Stimulated activated memory B cell treated with anti-CD40 and anti-IgM and Interleukin-4, amounts not matched to agents 10 μg/mL and 1 μg/mL and 100 μg/mL, for 72 hours (primary cell): Measurements from ENCODE around the gene ADCY6.
"Not testable (repeated sequence)": the region's sequence is repeated elsewhere in the genome, so short reads cannot be mapped to it uniquely, and the experiment has no call there.

Source experiments
- ATAC-seq: fragments of 150-1000 bp; cut with Tn5 transposase; 2 replicates; pipeline ENCODE4 v1.10.0; 2021
- H3K27ac Mint-ChIP-seq: one replicate; pipeline ENCODE4 v1.8.0; 2022; ENCODE audit warnings: mild to moderate bottlenecking, mixed read lengths
- H3K27me3 Mint-ChIP-seq: one replicate; pipeline ENCODE4 v1.8.0; 2022; ENCODE audit warnings: mixed read lengths
- H3K36me3 Mint-ChIP-seq: one replicate; pipeline ENCODE4 v1.8.0; 2022; ENCODE audit warnings: mixed read lengths
- H3K4me1 Mint-ChIP-seq: one replicate; pipeline ENCODE4 v1.8.0; 2022; ENCODE audit warnings: mixed read lengths
- H3K4me3 Mint-ChIP-seq: one replicate; pipeline ENCODE4 v1.8.0; 2022; ENCODE audit warnings: mild to moderate bottlenecking, moderate library complexity, mixed read lengths
- H3K9me3 Mint-ChIP-seq: one replicate; pipeline ENCODE4 v1.8.0; 2022; ENCODE audit warnings: mixed read lengths

ADCY6 gene

DNA sequence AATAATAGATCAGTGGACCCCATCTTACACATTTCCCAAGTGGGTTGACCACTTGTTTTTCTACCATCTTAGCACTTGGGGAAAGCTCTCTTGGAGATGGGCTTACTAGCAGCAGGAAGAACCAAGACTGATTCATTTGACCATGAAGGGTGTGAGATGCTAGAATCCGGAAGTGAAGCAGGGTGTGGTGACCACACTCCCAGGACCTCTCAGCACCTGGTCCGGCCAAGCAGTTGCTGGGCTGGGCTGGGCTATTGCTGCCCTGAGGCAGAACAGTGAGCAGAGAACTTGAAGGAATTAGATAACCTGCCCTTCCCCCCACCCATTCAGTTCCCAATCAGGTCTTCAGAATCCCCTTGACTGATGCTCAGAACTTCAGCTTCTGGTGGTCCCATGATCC, 24.4 kb downstream of the ADCY6 start:
- no peak overlapping the region for H3K4me3 Mint-ChIP-seq
- no peaks in the 10 kb centered on the region for H3K36me3 Mint-ChIP-seq
- peaks cover 23% of the 10 kb centered on the region for H3K27me3 Mint-ChIP-seq
- H3K27ac Mint-ChIP-seq, result no peak overlapping the region
- no peak for ATAC-seq
- H3K4me1 Mint-ChIP-seq, result peaks cover 20% of the 10 kb centered on the region
- H3K9me3 Mint-ChIP-seq, result no peaks in the 10 kb centered on the region

GRCh38 chr12:48758737-48759136, 30.2 kb downstream of the ADCY6 start:
- Mint-ChIP-seq H3K4me3 (no peak overlapping the region), H3K27me3 (no peaks in the 10 kb centered on the region), H3K4me1 (no peaks in the 10 kb centered on the region), H3K36me3 (no peaks in the 10 kb centered on the region), H3K9me3 (no peaks in the 10 kb centered on the region), H3K27ac (no peak overlapping the region)
- ATAC-seq, result no peak

DNA sequence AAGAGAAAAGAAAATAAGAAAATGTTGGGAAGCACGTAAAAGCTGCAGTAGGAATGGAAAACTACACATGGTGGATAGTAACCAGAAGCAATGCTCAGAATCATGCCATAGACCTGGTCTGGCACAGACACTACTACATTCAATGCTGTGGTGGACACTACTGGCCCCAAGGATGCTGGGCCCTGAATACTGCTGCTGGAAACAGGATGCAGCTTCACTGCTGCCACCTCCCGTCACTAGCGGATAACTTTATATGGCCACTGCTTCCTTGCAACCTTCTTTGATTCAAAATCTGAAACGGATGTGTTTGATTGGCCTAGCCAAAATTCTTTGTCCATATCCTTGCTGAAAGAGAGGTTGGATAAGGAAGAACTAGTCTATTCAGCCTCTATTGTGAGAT, 30.7 kb downstream of the ADCY6 start:
- Mint-ChIP-seq H3K4me1 (no peaks in the 10 kb centered on the region), H3K27ac (no peak overlapping the region), H3K4me3 (no peak overlapping the region), H3K9me3 (no peaks in the 10 kb centered on the region), H3K27me3 (no peaks in the 10 kb centered on the region), H3K36me3 (no peaks in the 10 kb centered on the region)
- no peak for ATAC-seq

DNA sequence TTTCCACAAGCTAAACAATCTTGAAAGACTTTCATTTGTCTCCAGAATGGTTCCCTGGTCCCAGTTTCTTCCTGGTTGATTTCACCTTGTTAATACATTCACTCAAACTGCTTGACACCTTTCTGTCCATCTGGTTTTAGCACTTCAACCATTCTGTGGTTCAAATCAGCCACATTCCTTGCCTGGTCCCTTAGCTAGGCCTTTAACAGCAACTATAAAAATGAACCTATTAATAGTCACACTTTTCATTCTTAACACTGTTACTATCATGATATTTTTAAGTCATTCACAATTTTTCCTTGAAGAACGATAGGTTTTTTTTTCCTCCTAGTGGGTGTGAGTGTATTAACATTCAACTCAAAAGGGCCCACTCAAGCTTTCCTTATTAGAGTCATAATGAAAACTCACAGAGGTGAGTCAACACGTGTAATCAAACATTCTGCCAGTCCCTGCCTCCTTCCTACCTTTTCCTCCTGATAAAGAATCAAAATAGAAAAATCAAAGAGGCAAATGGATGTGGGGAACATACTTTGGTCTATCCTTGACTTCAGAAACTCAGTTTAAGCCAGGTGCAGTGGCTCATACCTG, 38.0 kb downstream of the ADCY6 start:
- no peak overlapping the region for H3K4me3 Mint-ChIP-seq
- H3K4me1 Mint-ChIP-seq, result no peaks in the 10 kb centered on the region
- no peak overlapping the region for H3K27ac Mint-ChIP-seq
- no peaks in the 10 kb centered on the region for H3K36me3 Mint-ChIP-seq
- no peak for ATAC-seq
- H3K27me3 Mint-ChIP-seq, result peaks cover 11% of the 10 kb centered on the region
- no peaks in the 10 kb centered on the region for H3K9me3 Mint-ChIP-seq

- Mint-ChIP-seq H3K4me1 (no peaks in the 10 kb centered on the region), H3K36me3 (no peaks in the 10 kb centered on the region), H3K27ac (no peak overlapping the region), H3K9me3 (no peaks in the 10 kb centered on the region), H3K4me3 (no peak overlapping the region), H3K27me3 (peaks cover 11% of the 10 kb centered on the region)
- ATAC-seq, result no peak
These were observed 38.7 kb downstream of the ADCY6 start for GRCh38 chr12:48750215-48750614.

GRCh38 chr12:48744251-48745008, 44.5 kb downstream of the ADCY6 start:
- peaks cover 29% of the 10 kb centered on the region for H3K27me3 Mint-ChIP-seq
- no peaks in the 10 kb centered on the region for H3K4me1 Mint-ChIP-seq
- H3K27ac Mint-ChIP-seq, result no peak overlapping the region
- H3K9me3 Mint-ChIP-seq, result no peaks in the 10 kb centered on the region
- no peaks in the 10 kb centered on the region for H3K36me3 Mint-ChIP-seq
- no peak for ATAC-seq
- H3K4me3 Mint-ChIP-seq, result no peak overlapping the region

GRCh38 chr12:48739618-48740269, 49.1 kb downstream of the ADCY6 start:
- Mint-ChIP-seq H3K36me3 (no peaks in the 10 kb centered on the region), H3K27ac (no peak overlapping the region), H3K9me3 (no peaks in the 10 kb centered on the region), H3K4me3 (no peak overlapping the region), H3K27me3 (peaks cover 18% of the 10 kb centered on the region), H3K4me1 (no peaks in the 10 kb centered on the region)
- no peak for ATAC-seq

- no peak for ATAC-seq
- no peaks in the 10 kb centered on the region for H3K4me1 Mint-ChIP-seq
- H3K9me3 Mint-ChIP-seq, result no peaks in the 10 kb centered on the region
- no peak overlapping the region for H3K4me3 Mint-ChIP-seq
- peaks cover 18% of the 10 kb centered on the region for H3K27me3 Mint-ChIP-seq
- H3K27ac Mint-ChIP-seq, result no peak overlapping the region
- H3K36me3 Mint-ChIP-seq, result no peaks in the 10 kb centered on the region
These were observed 52.4 kb downstream of the ADCY6 start for GRCh38 chr12:48736456-48736855.

DNA sequence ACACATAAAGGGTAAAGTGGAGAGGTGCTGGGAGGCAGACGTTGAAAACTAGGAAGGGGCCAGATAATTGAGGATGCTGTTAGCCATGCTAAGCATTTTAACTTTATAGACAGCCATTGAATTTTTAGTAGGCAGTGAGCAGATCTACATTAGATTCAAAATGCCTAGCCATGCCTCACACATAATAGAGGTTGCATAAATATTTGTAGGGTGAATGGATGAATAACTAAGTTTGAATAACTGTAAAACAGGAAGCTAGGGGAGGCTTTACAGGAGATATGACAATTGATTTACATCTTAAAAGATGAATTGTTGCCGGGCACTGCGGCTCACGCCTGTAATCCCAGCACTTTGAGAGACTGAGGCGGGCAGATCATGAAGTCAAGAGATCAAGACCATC, 60.1 kb downstream of the ADCY6 start:
- no peak for ATAC-seq
- Mint-ChIP-seq H3K4me1 (no peaks in the 10 kb centered on the region), H3K9me3 (no peaks in the 10 kb centered on the region), H3K4me3 (no peak overlapping the region), H3K27ac (no peak overlapping the region), H3K36me3 (no peaks in the 10 kb centered on the region), H3K27me3 (peaks cover 9% of the 10 kb centered on the region)

GRCh38 chr12:48720737-48721136, 68.2 kb downstream of the ADCY6 start:
- H3K4me1 Mint-ChIP-seq, H3K27me3 Mint-ChIP-seq, H3K27ac Mint-ChIP-seq, H3K4me3 Mint-ChIP-seq, ATAC-seq: not testable (repeated sequence)
- Mint-ChIP-seq H3K36me3 (peaks cover 13% of the 10 kb centered on the region), H3K9me3 (peaks cover 12% of the 10 kb centered on the region)

GRCh38 chr12:48720171-48720570, 68.7 kb downstream of the ADCY6 start:
- not testable (repeated sequence) for ATAC-seq, H3K27ac Mint-ChIP-seq, H3K4me3 Mint-ChIP-seq, H3K4me1 Mint-ChIP-seq, H3K27me3 Mint-ChIP-seq
- Mint-ChIP-seq H3K9me3 (peaks cover 12% of the 10 kb centered on the region), H3K36me3 (peaks cover 13% of the 10 kb centered on the region)

DNA sequence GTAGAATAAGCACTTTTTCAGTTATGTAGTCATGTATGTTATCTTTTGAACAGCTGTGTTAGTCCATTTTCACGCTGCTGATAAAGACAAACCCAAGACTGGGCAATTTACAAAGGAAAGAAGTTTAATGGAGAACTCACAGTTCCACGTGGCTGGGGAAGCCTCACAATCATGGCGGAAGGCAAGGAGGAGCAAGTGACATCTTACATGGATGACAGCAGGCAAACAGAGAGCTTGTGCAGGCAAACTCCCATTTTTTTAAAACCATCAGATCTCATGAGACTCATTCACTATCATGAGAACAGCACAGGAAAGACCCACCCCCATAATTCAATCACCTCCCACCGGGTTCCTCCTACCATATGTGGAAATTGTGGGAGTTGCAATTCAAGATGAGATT, 69.9 kb downstream of the ADCY6 start:
- not testable (repeated sequence) for H3K27me3 Mint-ChIP-seq, H3K27ac Mint-ChIP-seq, ATAC-seq, H3K4me3 Mint-ChIP-seq
- peaks cover 14% of the 10 kb centered on the region for H3K36me3 Mint-ChIP-seq
- H3K9me3 Mint-ChIP-seq, result peaks cover 12% of the 10 kb centered on the region
- peaks cover 18% of the 10 kb centered on the region for H3K4me1 Mint-ChIP-seq

GRCh38 chr12:48717252-48717695, 71.6 kb downstream of the ADCY6 start:
- Mint-ChIP-seq H3K36me3 (peaks cover 24% of the 10 kb centered on the region), H3K27ac (peak overlapping the region; percentile 97), H3K4me3 (peak overlapping the region; percentile 98), H3K27me3 (no peaks in the 10 kb centered on the region), H3K4me1 (peaks cover 27% of the 10 kb centered on the region), H3K9me3 (peaks cover 12% of the 10 kb centered on the region)
- ATAC-seq, result no peak

GRCh38 chr12:48716493-48717251, 72.2 kb downstream of the ADCY6 start, which contains the start of gene CCNT1:
Gene CCNT1 (minus strand): TSS chr12:48716707. CDS start chr12:48716675, 32 bp downstream.
- H3K27me3 Mint-ChIP-seq, result no peaks in the 10 kb centered on the region
- peak within 1 kb of the TSS; percentile 97 for H3K27ac Mint-ChIP-seq
- peak; percentile 99 for ATAC-seq
- peaks cover 24% of the 10 kb centered on the region for H3K36me3 Mint-ChIP-seq
- H3K4me3 Mint-ChIP-seq, result peak within 1 kb of the TSS; percentile 98
- H3K4me1 Mint-ChIP-seq, result peaks cover 27% of the 10 kb centered on the region
- peaks cover 12% of the 10 kb centered on the region for H3K9me3 Mint-ChIP-seq
